GM12801 (cell line): Measurements from ENCODE around the gene ORC3.

Experiments
- TF ChIP-seq, protein P1 (sequence below): IDR thresholded peaks from one replicate; pipeline ENCODE4 v1.5.1; 2011; ENCODE audit warnings: control low read depth; ENCODE audit not compliant: insufficient read length; ENCODE audit errors: extremely low read depth

Gene ORC3

DNA sequence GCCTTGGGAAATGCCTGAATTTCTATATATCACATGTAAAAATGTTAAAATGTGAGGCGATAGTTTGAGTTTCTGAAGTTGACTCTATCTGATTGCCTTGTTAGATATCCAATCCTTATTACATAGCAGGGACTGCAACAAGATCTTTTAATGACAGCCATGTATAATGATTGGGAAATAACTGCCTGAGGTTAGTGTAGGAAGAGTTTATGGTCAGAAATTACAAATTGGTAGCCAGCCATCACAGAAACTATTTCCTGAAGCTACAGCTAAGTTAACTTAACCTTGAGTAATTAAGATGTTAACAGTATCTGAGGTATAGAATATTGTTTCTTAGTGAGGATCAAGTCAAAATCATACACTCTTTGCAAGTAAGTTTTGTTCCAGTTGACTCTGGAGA is 71.1 kb downstream of the ORC3 start:
- TF ChIP-seq, protein P1, sequence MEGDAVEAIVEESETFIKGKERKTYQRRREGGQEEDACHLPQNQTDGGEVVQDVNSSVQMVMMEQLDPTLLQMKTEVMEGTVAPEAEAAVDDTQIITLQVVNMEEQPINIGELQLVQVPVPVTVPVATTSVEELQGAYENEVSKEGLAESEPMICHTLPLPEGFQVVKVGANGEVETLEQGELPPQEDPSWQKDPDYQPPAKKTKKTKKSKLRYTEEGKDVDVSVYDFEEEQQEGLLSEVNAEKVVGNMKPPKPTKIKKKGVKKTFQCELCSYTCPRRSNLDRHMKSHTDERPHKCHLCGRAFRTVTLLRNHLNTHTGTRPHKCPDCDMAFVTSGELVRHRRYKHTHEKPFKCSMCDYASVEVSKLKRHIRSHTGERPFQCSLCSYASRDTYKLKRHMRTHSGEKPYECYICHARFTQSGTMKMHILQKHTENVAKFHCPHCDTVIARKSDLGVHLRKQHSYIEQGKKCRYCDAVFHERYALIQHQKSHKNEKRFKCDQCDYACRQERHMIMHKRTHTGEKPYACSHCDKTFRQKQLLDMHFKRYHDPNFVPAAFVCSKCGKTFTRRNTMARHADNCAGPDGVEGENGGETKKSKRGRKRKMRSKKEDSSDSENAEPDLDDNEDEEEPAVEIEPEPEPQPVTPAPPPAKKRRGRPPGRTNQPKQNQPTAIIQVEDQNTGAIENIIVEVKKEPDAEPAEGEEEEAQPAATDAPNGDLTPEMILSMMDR = no peak

DNA sequence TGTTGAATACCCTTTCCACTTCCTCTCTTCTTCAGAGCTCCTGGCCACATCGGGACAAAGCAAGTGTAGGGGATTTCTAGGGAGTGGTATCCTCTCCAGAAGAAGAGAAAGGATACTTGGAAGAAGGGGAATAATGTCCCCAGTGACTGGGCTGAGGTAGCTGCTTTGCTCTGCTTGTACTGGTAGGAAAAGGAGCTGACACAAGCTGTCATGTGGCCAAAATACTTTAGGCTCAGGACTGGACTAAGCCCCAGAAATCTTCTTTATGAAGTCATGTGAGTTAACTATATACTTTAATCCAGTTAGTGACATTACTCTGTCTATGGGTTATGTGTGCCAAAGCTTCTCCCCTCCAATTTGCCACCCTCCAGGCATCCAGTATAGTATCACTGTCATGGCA is 71.6 kb downstream of the ORC3 start:
- TF ChIP-seq, protein P1 = no peak

DNA sequence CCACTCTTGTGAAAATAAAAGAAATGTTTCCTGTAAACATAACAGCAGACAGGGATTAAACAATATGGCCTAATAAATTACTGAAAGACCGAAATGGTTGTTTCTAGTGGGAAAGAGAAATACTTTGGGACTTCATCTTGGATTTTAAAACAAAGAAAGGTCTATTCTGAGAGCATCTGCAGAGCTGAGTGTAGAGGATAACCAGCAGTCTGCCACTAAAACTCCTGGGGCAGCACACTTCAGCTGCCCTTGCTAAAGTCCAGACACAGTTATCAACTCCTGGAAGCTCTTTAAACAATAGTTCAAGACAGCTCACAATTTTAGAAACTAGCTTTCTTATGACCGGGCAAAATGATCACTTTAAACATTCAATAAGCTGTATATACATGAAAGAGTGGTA is 73.5 kb downstream of the ORC3 start:
- TF ChIP-seq, protein P1 = no peak

DNA sequence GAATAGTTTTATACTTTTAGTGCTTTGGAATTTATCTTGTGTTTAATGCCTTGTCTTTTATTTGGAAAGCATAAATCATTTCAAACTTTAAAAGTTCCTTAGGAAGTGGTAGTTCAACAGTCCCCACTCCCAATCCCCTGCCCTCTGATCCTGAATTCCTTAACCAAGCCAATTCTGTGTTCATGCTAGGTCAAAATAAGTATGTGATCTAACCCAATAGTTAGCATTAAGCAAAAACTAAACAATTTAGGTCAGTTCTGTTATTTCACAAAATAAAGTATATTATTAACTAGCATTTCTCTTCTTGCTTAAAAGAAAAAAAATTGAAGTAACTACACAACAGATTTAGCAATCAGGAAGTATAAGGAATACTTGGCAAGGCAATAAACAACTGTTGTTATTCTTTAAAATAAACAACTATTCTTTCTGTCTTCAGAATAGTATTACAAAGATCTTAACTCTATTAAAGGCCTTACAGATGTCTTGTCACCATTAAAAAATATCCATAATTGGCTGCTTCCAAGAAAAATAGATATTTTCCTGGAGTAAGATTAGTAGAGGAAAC is 75.1 kb downstream of the ORC3 start:
- TF ChIP-seq, protein P1 = no peak

DNA sequence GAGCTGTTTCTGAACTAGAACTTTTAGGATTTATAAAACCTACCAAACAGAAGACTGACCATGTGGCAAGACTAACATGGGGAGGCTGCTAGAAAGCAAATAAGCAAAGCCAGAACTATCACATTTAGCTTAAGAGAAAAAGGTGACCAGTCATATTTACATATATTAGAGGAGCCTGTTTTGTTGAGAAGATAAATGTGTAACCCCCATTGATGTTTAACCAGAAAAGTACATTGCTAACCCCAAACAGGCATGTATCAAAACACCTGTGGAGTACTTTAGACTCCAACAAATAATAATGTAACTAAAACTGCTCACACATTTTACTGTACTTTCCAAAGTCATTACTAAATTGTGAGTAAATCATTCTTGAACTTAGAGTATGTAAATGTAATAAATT is 77.1 kb downstream of the ORC3 start:
- TF ChIP-seq, protein P1 = no peak

DNA sequence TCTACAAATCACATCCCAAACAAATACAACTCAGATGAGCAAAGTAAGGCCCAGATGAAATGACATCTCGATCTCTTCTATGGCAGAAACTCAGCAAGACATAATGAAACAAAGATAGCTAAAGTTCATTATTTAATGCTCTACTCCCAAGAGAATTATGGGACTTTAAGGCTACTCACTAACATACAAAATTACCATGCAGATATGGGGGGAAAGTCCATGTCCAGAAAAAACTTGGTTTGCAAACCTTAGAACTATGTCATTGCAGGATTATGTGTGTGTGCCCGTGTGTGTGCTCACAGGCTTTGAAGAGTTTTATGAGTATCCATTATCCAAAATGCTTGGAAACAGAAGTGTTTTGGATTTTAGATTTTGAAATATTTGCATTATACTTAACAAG is 78.1 kb downstream of the ORC3 start:
- TF ChIP-seq, protein P1 = no peak

DNA sequence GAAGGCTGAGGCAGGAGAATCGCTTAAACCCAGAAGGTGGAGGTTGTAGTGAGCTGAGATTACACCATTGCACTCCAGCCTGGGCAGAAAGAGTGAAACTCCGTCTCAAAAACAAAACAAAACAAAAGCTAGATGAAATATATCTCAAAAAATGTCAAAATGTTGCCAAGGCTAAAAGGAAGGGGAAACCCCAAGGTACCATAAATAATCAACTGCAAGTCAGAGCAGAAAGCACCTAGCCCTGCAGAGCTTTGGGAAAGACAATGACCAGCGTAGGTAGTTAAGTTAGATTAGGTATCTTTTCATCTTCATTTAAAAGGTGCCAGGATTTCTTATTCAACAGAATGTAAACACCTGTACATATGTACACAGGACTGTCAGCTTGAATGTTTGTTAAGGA is 79.1 kb downstream of the ORC3 start:
- TF ChIP-seq, protein P1 = no peak
